IPS-15b (cell line): Measurements from ENCODE around the gene SMAD7.

Experiments
- H3K27me3 ChIP-seq: one replicate; pipeline ENCODE4 v1.6.1; 2013; ENCODE audit warnings: low read length; ENCODE audit not compliant: control insufficient read depth, insufficient read depth
- H3K36me3 ChIP-seq: one replicate; pipeline ENCODE4 v1.6.1; 2013; ENCODE audit warnings: low read length; ENCODE audit not compliant: control insufficient read depth, insufficient read depth
- H3K4me1 ChIP-seq: one replicate; pipeline ENCODE4 v1.6.1; 2013; ENCODE audit warnings: mild to moderate bottlenecking, low read length; ENCODE audit not compliant: control insufficient read depth, insufficient read depth
- H3K4me3 ChIP-seq: one replicate; pipeline ENCODE4 v1.5.1; 2013; ENCODE audit warnings: low read depth, low read length
- H3K9ac ChIP-seq: one replicate; pipeline ENCODE4 v1.6.1; 2013; ENCODE audit warnings: low read depth, mild to moderate bottlenecking, low read length
- H3K9me3 ChIP-seq: one replicate; pipeline ENCODE4 v1.6.1; 2013; ENCODE audit warnings: mild to moderate bottlenecking, low read length; ENCODE audit not compliant: control insufficient read depth, insufficient read depth

The SMAD7 gene

GRCh38 chr18:48887905-48888772, 62.6 kb downstream of the SMAD7 start:
- Histone ChIP-seq H3K27me3 (peaks cover 6% of the 10 kb centered on the region), H3K4me1 (peaks cover 6% of the 10 kb centered on the region), H3K4me3 (no peak overlapping the region), H3K9me3 (no peaks in the 10 kb centered on the region), H3K9ac (no peak overlapping the region), H3K36me3 (no peaks in the 10 kb centered on the region)

GRCh38 chr18:48887294-48887904, 63.4 kb downstream of the SMAD7 start:
- Histone ChIP-seq H3K4me1 (peaks cover 6% of the 10 kb centered on the region), H3K4me3 (no peak overlapping the region), H3K9me3 (no peaks in the 10 kb centered on the region), H3K27me3 (peaks cover 6% of the 10 kb centered on the region), H3K36me3 (no peaks in the 10 kb centered on the region), H3K9ac (no peak overlapping the region)

- Histone ChIP-seq H3K27me3 (peaks cover 6% of the 10 kb centered on the region), H3K36me3 (no peaks in the 10 kb centered on the region), H3K9ac (no peak overlapping the region), H3K4me3 (no peak overlapping the region), H3K9me3 (no peaks in the 10 kb centered on the region), H3K4me1 (peaks cover 6% of the 10 kb centered on the region)
These were observed 64.1 kb downstream of the SMAD7 start for GRCh38 chr18:48886520-48887293.

GRCh38 chr18:48885924-48886400, 64.8 kb downstream of the SMAD7 start:
- Histone ChIP-seq H3K4me1 (peaks cover 6% of the 10 kb centered on the region), H3K9ac (no peak overlapping the region), H3K4me3 (no peak overlapping the region), H3K27me3 (peaks cover 6% of the 10 kb centered on the region), H3K36me3 (no peaks in the 10 kb centered on the region), H3K9me3 (no peaks in the 10 kb centered on the region)

DNA sequence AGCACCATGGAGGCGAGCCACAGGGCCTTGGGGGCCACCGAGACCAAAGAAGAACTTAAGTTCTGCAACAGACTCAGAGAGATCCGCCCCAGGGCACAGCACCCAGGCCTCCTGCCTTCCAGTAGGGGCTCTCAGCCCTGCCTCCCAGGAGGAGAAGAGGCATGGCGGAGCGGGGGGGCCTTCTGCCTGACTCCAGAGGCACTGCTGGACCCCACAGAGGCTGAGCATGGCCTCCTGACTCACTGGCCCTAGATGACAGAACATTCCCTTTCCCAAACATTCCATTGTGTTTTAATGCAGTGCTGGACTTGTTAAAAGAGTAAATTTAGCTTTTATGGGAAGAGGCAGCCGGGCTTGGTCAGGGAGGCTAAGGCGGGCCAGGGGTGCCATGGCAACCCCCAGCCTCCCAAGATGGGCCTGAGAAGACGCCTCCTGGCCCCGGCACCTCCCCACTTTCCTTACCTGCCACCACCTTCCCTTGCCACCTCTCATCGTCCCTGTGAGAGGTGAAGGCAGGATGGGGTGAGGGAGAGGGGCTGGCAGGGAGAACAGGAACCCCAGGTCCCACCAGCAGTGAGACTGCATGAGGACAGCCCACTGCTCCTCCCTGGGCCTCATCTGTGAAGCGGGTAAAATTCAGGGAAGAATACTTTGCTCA, 65.4 kb downstream of the SMAD7 start:
- no peak overlapping the region for H3K9ac ChIP-seq
- H3K36me3 ChIP-seq = no peaks in the 10 kb centered on the region
- H3K4me3 ChIP-seq = no peak overlapping the region
- peaks cover 6% of the 10 kb centered on the region for H3K27me3 ChIP-seq
- peaks cover 6% of the 10 kb centered on the region for H3K4me1 ChIP-seq
- no peaks in the 10 kb centered on the region for H3K9me3 ChIP-seq

GRCh38 chr18:48884771-48885170, 66.0 kb downstream of the SMAD7 start:
- peaks cover 3% of the 10 kb centered on the region for H3K4me1 ChIP-seq
- H3K9me3 ChIP-seq = no peaks in the 10 kb centered on the region
- no peaks in the 10 kb centered on the region for H3K36me3 ChIP-seq
- H3K4me3 ChIP-seq = no peak overlapping the region
- H3K9ac ChIP-seq = no peak overlapping the region
- H3K27me3 ChIP-seq = peaks cover 6% of the 10 kb centered on the region

DNA sequence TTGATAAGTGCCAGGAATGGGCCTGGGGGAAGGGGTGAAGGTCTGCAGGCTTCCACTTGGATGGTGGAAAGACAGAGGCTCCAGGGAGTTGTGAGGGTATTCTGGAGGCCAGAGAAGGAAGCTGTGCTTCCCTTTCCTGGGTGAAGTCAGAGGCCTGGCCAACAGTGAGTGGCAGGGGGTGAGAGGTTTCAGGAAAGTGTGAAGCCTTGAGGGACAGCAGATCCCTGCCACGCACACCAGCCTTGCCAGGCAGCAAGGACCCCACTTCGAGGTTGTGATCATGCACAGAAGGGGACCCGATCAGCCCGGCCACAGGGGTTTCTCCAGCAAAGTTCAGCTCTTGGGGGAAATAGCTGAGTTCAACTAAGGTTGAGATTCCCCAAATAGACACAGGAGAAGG, 66.5 kb downstream of the SMAD7 start:
- peaks cover 2% of the 10 kb centered on the region for H3K4me1 ChIP-seq
- H3K4me3 ChIP-seq = no peak overlapping the region
- H3K9ac ChIP-seq = no peak overlapping the region
- peaks cover 6% of the 10 kb centered on the region for H3K27me3 ChIP-seq
- H3K36me3 ChIP-seq = no peaks in the 10 kb centered on the region
- no peaks in the 10 kb centered on the region for H3K9me3 ChIP-seq

- Histone ChIP-seq H3K27me3 (peaks cover 2% of the 10 kb centered on the region), H3K9me3 (no peaks in the 10 kb centered on the region), H3K4me3 (no peak overlapping the region), H3K4me1 (no peaks in the 10 kb centered on the region), H3K36me3 (no peaks in the 10 kb centered on the region), H3K9ac (no peak overlapping the region)
These were observed 68.4 kb downstream of the SMAD7 start for GRCh38 chr18:48882379-48882778.

- H3K9me3 ChIP-seq = no peaks in the 10 kb centered on the region
- no peaks in the 10 kb centered on the region for H3K4me1 ChIP-seq
- H3K9ac ChIP-seq = no peak overlapping the region
- no peaks in the 10 kb centered on the region for H3K36me3 ChIP-seq
- peaks cover 2% of the 10 kb centered on the region for H3K27me3 ChIP-seq
- H3K4me3 ChIP-seq = no peak overlapping the region
These were observed 69.8 kb downstream of the SMAD7 start for GRCh38 chr18:48880931-48881330.

- no peak overlapping the region for H3K4me3 ChIP-seq
- H3K9ac ChIP-seq = no peak overlapping the region
- H3K9me3 ChIP-seq = no peaks in the 10 kb centered on the region
- no peaks in the 10 kb centered on the region for H3K36me3 ChIP-seq
- no peaks in the 10 kb centered on the region for H3K27me3 ChIP-seq
- H3K4me1 ChIP-seq = no peaks in the 10 kb centered on the region
These were observed 71.7 kb downstream of the SMAD7 start for GRCh38 chr18:48879008-48879431.

DNA sequence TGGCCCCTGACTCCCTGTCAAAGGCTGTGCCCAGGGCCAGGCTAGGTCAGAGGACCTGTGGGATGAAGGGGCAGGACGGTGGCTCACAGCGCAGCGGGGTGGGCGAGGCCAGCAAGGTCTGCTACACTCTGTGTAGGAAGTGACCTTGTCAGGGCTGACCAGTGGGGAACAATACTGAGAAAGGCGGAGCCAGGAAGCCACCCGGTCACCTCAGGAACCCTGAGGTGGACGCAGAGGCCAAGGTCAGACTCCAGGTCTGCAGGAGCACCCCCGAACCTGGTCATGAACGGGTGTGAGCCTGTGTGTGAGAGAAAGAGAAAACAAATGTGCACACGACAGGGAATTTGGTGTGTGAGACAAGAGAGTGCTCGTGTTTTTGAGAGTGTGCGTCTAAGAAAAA, 72.3 kb downstream of the SMAD7 start:
- no peak overlapping the region for H3K4me3 ChIP-seq
- no peaks in the 10 kb centered on the region for H3K27me3 ChIP-seq
- no peaks in the 10 kb centered on the region for H3K9me3 ChIP-seq
- H3K4me1 ChIP-seq = no peaks in the 10 kb centered on the region
- H3K9ac ChIP-seq = peak overlapping the region; percentile 16
- H3K36me3 ChIP-seq = no peaks in the 10 kb centered on the region
